Activated T-helper 1 cell treated with Interleukin-2 at 50 U/mL for 16 hours (primary cell): ENCODE measurements around the gene ANLN.
"Not testable (repeated sequence)": the region's sequence is repeated elsewhere in the genome, so short reads cannot be mapped to it uniquely, and the experiment has no call there.

Experiments
- DNase-seq: peaks from one replicate; pipeline ENCODE4 v3.0.0-alpha.2; 2020; ENCODE audit warnings: low read depth

Gene ANLN

DNA sequence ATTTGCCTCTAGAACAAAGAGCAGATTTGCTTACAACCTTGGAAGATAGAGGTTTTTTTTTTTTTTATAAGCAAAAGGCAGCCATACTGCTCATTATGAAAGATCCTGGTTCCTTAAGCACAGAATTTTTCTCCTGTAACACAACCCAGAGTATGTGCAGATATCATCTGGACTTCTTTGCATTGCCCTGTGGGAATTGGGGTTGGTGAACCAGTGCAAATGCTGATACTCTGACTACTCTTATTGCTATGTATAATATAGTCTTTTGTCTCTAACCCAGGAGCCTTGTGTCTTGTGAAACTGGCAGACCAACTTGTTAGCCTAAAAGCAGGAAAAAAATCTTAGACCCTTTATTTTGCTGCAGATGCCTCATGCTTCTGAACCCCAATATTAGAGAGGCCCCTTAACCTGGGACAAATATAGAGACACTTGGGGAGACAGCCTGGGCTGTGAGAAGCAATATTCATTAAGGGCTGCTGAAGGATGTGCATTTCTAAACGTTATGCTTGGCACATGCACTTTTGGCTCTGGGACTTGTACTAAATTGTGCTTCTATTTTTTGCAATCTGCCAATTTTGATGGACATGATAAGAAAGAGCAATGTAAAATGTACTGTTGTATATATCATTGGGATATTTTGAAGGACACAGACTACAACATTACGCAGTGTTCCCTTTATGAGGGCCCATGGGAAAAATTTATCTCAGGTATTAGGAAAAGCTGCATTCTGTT lies 78.9 kb downstream of the ANLN start:
- DNase-seq = no peak

DNA sequence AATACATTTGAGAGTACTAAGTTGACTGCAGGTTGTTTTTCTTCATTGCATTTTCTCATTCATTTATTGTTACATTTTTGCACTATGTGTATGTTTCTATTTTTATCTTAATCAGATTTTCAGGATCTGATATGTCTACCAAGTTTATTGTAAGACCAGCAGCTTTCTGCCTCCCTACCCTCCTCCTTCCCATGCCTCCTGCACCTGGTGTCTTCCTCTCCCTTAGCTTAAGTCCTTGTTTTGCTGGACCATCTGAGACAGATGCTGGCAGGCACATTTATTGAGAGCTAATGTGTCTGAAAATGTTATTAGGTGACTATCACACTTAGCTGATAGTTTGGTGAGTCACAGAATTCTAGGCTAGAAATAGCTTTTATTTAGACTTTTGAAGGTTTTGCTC lies 79.6 kb downstream of the ANLN start:
- DNase-seq = no peak

DNA sequence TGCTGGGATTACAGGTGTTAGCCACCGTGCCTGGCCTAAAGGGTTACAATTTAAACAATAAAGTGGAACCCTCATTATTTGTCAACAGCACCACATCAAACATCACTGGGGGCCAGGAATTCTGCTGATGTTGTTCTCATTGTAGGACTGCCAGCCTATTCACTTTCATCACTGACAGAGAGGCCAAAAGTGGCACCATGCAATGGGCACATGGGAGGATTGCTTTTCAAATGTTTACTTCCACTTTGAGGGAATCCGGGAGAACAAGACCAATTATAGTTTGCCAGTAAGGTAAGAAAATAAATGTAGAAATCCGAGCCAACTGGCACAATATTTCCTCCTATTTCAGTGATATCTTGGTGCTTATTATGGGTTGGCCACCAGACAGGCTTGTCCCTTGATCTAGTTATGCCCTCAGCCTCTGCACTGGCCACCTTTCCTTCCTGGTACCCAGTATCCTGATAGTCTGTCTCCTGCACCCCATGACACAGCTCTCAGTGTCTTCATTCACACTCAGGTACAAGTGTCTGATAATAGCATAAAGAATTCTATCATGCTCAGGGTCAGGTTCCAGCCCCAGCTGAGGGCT lies 82.6 kb downstream of the ANLN start:
- no peak for DNase-seq

- DNase-seq = no peak
Measured at GRCh38 chr7:36473454-36474282, 84.0 kb downstream of the ANLN start.

- DNase-seq = no peak
Measured at GRCh38 chr7:36474283-36475010, 84.8 kb downstream of the ANLN start.

- no peak for DNase-seq
Measured at GRCh38 chr7:36475011-36475342, 85.3 kb downstream of the ANLN start.

DNA sequence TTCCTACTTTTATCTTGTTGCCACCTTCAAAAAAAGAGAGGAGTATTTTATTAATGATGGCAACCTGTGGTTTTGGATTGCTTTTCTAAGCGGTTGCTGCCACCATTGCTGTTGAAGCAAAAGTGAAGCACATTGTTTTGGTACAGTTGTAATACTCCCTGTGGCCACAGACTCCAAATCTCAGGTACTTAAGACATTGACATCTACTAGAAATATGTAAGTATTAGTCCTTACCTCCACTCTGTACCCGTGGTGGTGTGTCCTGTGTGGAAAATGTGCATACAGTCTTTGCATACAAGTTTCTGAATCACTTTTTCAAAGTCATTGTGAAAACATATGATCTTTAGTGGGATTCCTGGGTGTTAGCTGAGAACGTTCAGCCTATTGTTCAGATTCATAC lies 85.7 kb downstream of the ANLN start:
- DNase-seq = no peak

- DNase-seq = no peak
Measured at GRCh38 chr7:36478745-36479144, 89.1 kb downstream of the ANLN start.

GRCh38 chr7:36483853-36484252 lies 94.2 kb downstream of the ANLN start:
- DNase-seq = not testable (repeated sequence)

DNA sequence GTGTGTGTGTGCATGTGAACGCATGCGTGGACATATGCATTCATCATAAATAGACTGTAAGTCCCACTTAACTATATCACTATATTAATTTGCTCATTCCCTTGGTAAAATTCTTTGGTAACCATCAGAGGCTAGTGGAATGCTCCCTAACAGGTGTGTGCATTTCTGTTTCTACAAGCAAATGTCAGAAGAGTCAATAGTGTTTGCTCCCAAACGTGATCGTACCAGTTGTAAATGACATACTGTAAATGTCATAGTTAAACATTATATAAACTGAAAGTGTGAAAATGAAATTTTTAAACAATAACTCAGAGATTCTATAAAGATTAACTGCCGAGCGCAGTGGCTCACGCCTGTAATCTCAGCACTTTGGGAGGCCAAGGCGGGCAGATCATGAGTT lies 94.6 kb downstream of the ANLN start:
- DNase-seq = no peak

DNA sequence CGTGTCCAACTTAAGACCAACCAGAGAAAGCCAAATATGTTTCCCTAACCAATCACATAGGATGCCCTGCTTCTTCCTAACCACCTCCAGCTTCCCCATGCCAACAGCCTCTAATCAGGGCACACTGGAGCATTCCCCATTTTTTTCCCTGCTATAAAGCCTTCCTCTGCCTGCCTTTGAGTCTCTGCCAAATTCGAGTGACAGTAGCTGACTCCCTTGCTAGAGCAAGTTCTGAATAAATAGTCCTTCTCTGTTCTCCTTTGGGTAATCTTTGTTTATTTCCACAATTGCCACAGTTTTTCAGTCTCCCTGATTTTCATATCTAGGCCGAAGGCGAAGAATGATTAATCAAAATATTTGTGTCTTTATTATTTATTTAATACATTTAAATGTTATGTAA lies 96.7 kb downstream of the ANLN start:
- DNase-seq = no peak

DNA sequence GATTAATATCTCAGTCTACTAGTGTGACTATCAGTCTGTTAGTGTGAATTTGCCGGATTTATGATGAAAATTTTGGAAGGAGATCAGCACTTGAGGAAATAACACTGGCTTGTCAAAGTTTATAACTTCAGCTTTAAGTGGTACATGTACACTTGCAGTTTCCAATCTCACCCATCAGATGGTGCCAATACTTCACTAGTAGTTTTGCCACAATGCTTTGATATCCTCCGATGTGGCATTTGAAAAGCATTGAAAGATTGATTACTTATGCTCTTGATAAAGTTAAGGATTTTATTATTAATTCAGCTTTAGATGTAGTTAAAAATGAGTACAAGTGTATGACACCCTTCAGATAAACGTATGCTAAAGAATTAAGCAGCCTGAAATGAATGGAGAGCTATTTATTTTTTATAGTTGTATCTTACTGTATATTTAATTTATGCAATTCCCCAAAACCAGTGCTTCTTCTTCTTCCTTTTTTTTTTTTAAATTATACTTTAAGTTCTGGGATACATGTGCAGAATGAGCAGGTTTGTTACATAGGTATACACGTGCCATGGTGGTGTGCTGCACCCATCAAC lies 98.2 kb downstream of the ANLN start:
- DNase-seq = no peak

- DNase-seq = not testable (repeated sequence)
Measured at GRCh38 chr7:36488672-36489071, 99.0 kb downstream of the ANLN start.

DNA sequence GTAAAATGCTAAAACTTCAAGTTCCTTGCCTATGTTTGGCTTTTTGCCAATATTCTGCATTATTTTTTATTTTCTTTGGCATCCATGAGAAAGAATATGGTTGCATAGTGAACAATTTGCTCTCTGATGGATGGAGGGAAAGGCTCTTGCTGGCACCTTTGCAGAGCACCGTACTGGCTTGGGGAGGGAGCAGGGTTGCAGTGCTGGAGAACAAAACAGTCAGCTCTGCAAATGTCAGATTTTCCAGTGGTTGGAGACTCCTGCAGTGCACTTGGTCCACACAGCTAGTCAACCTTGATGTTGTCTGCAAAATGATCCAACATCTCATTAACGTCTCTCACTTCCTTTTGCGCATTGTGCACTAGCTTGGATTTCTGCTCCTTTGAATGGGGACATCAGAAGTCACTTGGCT lies 100.8 kb downstream of the ANLN start:
- no peak for DNase-seq

GRCh38 chr7:36491317-36491716 lies 101.7 kb downstream of the ANLN start:
- no peak for DNase-seq

DNA sequence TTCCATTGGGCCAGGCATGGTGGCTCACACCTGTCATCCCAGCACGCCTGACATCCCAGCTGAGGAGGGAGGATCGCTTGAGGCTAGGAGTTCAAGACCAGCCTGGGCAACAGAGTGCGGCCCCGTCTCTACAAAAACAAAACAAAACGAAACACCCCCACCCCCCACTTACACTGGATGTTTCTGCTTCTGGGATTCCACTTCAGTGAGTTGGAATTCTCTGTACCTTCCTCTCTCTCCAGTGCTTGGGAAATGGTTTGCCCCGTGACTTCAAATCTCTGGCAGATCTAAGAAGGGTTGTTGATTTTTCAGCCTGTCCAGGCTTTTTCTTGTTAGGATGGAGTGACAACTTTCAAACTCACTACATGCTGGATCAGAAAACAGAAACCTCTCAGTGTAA lies 106.9 kb downstream of the ANLN start:
- no peak for DNase-seq

- not testable (repeated sequence) for DNase-seq
Measured at GRCh38 chr7:36497176-36497575, 107.5 kb downstream of the ANLN start.

DNA sequence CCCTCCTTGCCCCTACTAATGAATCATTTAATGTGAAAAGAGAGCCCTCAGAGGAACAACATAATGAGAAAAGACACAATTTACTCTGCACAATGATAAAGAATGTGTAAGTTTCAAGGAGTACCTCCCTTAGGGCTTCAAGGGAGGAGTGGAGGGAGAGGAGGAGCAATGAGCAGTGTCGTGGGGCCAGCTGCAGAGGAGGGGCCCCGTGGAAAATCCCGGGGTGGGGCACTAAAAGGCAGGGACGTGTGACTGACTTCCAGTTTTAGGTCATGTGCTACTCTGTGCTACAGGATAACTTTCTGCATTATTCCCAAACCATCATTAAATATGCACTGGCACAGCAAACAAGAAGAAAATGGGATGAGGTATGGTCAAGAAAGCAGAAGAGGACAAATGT lies 108.1 kb downstream of the ANLN start:
- no peak for DNase-seq
